MM.1S (cell line): ENCODE measurements around the gene TMEM240.
"Not testable (repeated sequence)": the region's sequence is repeated elsewhere in the genome, so short reads cannot be mapped to it uniquely, and the experiment has no call there.

ENCODE experiments used
- DNase-seq: peaks from one replicate; pipeline ENCODE4 v3.0.0-alpha.2; 2015
- H2AFZ ChIP-seq: fragments of 300-600 bp; sonication (generic); 2 replicates; pipeline ENCODE4 v1.6.0; 2016; ENCODE audit warnings: antibody characterized with exemption, low read length
- H3F3A ChIP-seq: fragments of 300-600 bp; sonication (generic); 2 replicates; pipeline ENCODE4 v1.6.1; 2016; ENCODE audit warnings: mild to moderate bottlenecking, antibody characterized with exemption, low read length, moderate library complexity, mixed read lengths; ENCODE audit not compliant: insufficient read depth
- H3K27ac ChIP-seq: fragments of 300-600 bp; sonication (generic); 2 replicates; pipeline ENCODE4 v1.5.1; 2016; ENCODE audit warnings: mild to moderate bottlenecking, low read length
- H3K27me3 ChIP-seq: fragments of 300-600 bp; sonication (generic); replicated peaks from 2 replicates; pipeline ENCODE4 v1.6.0; 2016; ENCODE audit warnings: low read length; ENCODE audit not compliant: insufficient read depth
- H3K36me3 ChIP-seq: fragments of 300-600 bp; sonication (generic); replicated peaks from 2 replicates; pipeline ENCODE4 v1.6.1; 2016; ENCODE audit warnings: mild to moderate bottlenecking, low read length, mixed read lengths; ENCODE audit not compliant: insufficient read depth
- H3K4me1 ChIP-seq: fragments of 300-600 bp; sonication (generic); 2 replicates; pipeline ENCODE4 v1.6.1; 2016; ENCODE audit warnings: low read length, mixed read lengths
- H3K4me2 ChIP-seq: fragments of 300-600 bp; sonication (generic); 2 replicates; pipeline ENCODE4 v1.6.0; 2016; ENCODE audit warnings: low read depth, low read length
- H3K4me3 ChIP-seq: fragments of 300-600 bp; sonication (generic); 2 replicates; pipeline ENCODE4 v1.5.1; 2016; ENCODE audit warnings: low read length, mixed read lengths
- H3K79me2 ChIP-seq: fragments of 300-600 bp; sonication (generic); 2 replicates; pipeline ENCODE4 v1.6.1; 2016; ENCODE audit warnings: mixed run types, low read length, mixed read lengths
- H3K9ac ChIP-seq: fragments of 300-600 bp; sonication (generic); 2 replicates; pipeline ENCODE4 v1.6.1; 2016; ENCODE audit warnings: low read length, mixed read lengths
- H3K9me2 ChIP-seq: fragments of 300-600 bp; sonication (generic); replicated peaks from 2 replicates; pipeline ENCODE4 v1.6.1; 2016; ENCODE audit warnings: mild to moderate bottlenecking, low read length, mixed read lengths; ENCODE audit not compliant: insufficient read depth
- H3K9me3 ChIP-seq: fragments of 300-600 bp; sonication (generic); replicated peaks from 2 replicates; pipeline ENCODE4 v1.6.1; 2016; ENCODE audit warnings: mild to moderate bottlenecking, low read length, mixed read lengths; ENCODE audit not compliant: insufficient read depth
- H4K20me1 ChIP-seq: fragments of 300-600 bp; sonication (generic); 2 replicates; pipeline ENCODE4 v1.6.1; 2016; ENCODE audit warnings: mild to moderate bottlenecking, low read length, moderate library complexity, mixed read lengths; ENCODE audit not compliant: insufficient read depth
- CTCF ChIP-seq: fragments of 300-600 bp; sonication (generic); IDR thresholded peaks from 2 replicates; pipeline ENCODE4 v1.5.1; 2016; ENCODE audit warnings: antibody characterized with exemption, low read length, mixed read lengths
- EZH2 ChIP-seq: fragments of 300-600 bp; sonication (generic); optimal IDR thresholded peaks from 2 replicates; pipeline ENCODE3; 2017; ENCODE audit warnings: low read depth, mild to moderate bottlenecking, antibody characterized with exemption, low read length, mixed read lengths
- EZH2phosphoT487 ChIP-seq: fragments of 300-600 bp; sonication (generic); IDR thresholded peaks from 2 replicates; pipeline ENCODE4 v1.6.1; 2018; ENCODE audit warnings: antibody characterized with exemption, low read length

TMEM240 gene

DNA sequence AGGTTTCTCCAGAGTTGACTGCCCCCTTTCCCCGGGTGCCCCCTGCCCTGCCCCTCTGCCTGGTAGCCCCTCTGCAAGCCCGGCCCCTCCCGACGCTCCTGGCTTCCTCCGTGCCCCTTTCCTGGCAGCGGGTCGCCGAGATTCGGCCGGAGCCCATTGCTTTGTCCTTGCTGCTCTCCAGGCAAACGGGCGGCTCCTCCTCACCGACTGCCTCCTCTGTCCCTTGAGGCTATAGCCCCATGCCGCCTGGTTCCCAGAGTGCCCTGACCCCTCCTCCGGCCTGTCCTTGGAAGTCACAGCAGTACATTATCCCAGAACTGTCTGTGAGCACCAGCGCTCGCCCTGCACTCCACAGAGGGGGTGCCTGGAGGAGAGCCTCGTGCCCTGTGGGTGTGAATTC is 26.7 kb downstream of the TMEM240 start:
- Histone ChIP-seq H3K4me2 (peak overlapping the region; percentile 29; the same call in 1 of the 2 replicates), H3K79me2 (peaks cover 29% of the 10 kb centered on the region)
- H3K4me1 ChIP-seq, H3K27ac ChIP-seq, H3K9me2 ChIP-seq, H3F3A ChIP-seq, H4K20me1 ChIP-seq, H3K36me3 ChIP-seq, H3K4me3 ChIP-seq, H3K27me3 ChIP-seq, H2AFZ ChIP-seq, DNase-seq, H3K9me3 ChIP-seq, H3K9ac ChIP-seq: not testable (repeated sequence)

DNA sequence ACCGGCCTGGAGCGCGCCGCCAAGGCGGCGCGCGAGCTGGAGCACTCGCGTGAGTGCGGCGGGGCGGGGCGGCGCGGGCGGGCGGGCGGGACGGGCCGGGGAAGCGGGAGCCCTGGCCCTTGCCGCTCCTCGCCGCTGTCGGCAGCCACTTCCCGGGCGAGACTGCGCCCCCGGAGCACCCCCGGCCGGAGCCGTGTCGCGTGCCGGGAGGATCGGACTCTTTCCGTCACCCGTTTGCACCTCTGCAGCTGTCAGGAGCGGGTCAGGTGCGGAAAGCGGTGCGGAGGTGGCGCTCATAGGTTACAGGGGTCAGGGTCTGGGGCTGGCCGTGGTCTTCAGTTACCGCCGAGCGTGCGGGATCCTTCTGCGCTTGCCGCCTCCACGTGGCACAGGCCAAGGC is 28.0 kb downstream of the TMEM240 start:
- not testable (repeated sequence) for H4K20me1 ChIP-seq, H3K4me2 ChIP-seq, H3K27me3 ChIP-seq, H3F3A ChIP-seq, H2AFZ ChIP-seq, H3K27ac ChIP-seq, H3K4me1 ChIP-seq, H3K36me3 ChIP-seq, DNase-seq, H3K9me2 ChIP-seq, H3K9me3 ChIP-seq
- peak overlapping the region; percentile 46; the same call in 1 of the 2 replicates for H3K9ac ChIP-seq
- H3K4me3 ChIP-seq = peak overlapping the region; percentile 56; the same call in 1 of the 2 replicates
- peaks cover 29% of the 10 kb centered on the region for H3K79me2 ChIP-seq

- TF ChIP-seq EZH2phosphoT487 = no peak
- Histone ChIP-seq H3K4me1 (no peaks in the 10 kb centered on the region; the same call in 1 of the 2 replicates), H3K9me2 (no peaks in the 10 kb centered on the region), H3K4me3 (peak within 1 kb of the TSS; percentile 90), H3K9me3 (no peaks in the 10 kb centered on the region), H3K4me2 (peak within 1 kb of the TSS; percentile 83), H3K36me3 (no peaks in the 10 kb centered on the region), H3K27ac (peak within 1 kb of the TSS; percentile 90), H2AFZ (peak within 1 kb of the TSS; percentile 57), H3K9ac (peak within 1 kb of the TSS; percentile 97), H3K27me3 (no peaks in the 10 kb centered on the region), H4K20me1 (no peaks in the 10 kb centered on the region), H3F3A (peaks cover 6% of the 10 kb centered on the region; the same call in 1 of the 2 replicates), H3K79me2 (peaks cover 29% of the 10 kb centered on the region)
- DNase-seq = peak; percentile 98
These were observed 28.7 kb downstream of the TMEM240 start, which contains the start of gene ATAD3A for GRCh38 chr1:1511533-1512285. Gene ATAD3A (plus strand): TSS chr1:1512162. CDS start chr1:1512269, 107 bp downstream.

GRCh38 chr1:1510912-1511532 is 29.4 kb downstream of the TMEM240 start:
- Histone ChIP-seq H3F3A (peaks cover 9% of the 10 kb centered on the region; the same call in 1 of the 2 replicates), H3K9me2 (no peaks in the 10 kb centered on the region), H3K4me3 (peak overlapping the region; percentile 90), H3K4me2 (peak overlapping the region; percentile 83), H3K79me2 (peaks cover 26% of the 10 kb centered on the region), H3K9ac (peak overlapping the region; percentile 97), H2AFZ (peak overlapping the region; percentile 57; the same call in 1 of the 2 replicates), H3K36me3 (no peaks in the 10 kb centered on the region), H3K4me1 (peaks cover under 1% of the 10 kb centered on the region; the same call in 1 of the 2 replicates), H3K27me3 (no peaks in the 10 kb centered on the region), H3K9me3 (no peaks in the 10 kb centered on the region), H4K20me1 (no peaks in the 10 kb centered on the region), H3K27ac (peak overlapping the region; percentile 90)
- peak; percentile 65 for DNase-seq
- no peak for TF ChIP-seq EZH2phosphoT487
- no peak for TF ChIP-seq EZH2
- TF ChIP-seq CTCF = 0 out of 2 replicates have a peak, but pooled peaks have one; percentile 4

GRCh38 chr1:1509465-1509850 is 31.0 kb downstream of the TMEM240 start:
- DNase-seq, H3K9me2 ChIP-seq, H3K27me3 ChIP-seq, H4K20me1 ChIP-seq, H3K4me1 ChIP-seq, H3K36me3 ChIP-seq, H3K4me2 ChIP-seq, H3K9me3 ChIP-seq, H3K9ac ChIP-seq, H3K27ac ChIP-seq, H2AFZ ChIP-seq, H3K4me3 ChIP-seq: not testable (repeated sequence)
- peaks cover 12% of the 10 kb centered on the region for H3K79me2 ChIP-seq
- peaks cover 17% of the 10 kb centered on the region for H3F3A ChIP-seq

- H2AFZ ChIP-seq, H4K20me1 ChIP-seq, H3K27ac ChIP-seq, H3K27me3 ChIP-seq, H3K4me2 ChIP-seq, H3K36me3 ChIP-seq, H3K4me1 ChIP-seq, H3K9ac ChIP-seq, DNase-seq, H3K9me3 ChIP-seq, H3K79me2 ChIP-seq, H3K9me2 ChIP-seq, H3K4me3 ChIP-seq: not testable (repeated sequence)
- peaks cover 21% of the 10 kb centered on the region for H3F3A ChIP-seq
These were observed 31.5 kb downstream of the TMEM240 start for GRCh38 chr1:1508775-1509464.
